ENCODE measurements around the gene PSMB8.

DNA sequence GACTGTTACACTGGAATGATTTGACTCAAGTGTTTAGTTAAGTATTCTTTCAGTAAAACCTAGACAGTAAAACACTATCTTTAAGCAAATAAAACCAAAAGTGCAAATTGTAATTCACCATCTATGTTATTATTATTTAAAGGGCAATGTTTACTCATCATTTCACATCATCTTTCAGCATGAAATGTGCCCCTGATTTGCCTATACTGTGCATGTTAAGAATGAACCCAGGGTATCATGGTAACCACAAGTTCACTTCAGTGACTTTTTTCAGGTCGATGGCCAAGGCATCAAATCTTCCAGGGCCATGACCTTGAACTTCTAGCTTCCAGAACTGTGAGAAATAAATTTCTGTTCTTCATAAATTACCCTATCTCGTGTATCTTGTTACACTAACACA is 25.0 kb downstream of the PSMB8 start:
- TF ChIP-seq, protein P1, sequence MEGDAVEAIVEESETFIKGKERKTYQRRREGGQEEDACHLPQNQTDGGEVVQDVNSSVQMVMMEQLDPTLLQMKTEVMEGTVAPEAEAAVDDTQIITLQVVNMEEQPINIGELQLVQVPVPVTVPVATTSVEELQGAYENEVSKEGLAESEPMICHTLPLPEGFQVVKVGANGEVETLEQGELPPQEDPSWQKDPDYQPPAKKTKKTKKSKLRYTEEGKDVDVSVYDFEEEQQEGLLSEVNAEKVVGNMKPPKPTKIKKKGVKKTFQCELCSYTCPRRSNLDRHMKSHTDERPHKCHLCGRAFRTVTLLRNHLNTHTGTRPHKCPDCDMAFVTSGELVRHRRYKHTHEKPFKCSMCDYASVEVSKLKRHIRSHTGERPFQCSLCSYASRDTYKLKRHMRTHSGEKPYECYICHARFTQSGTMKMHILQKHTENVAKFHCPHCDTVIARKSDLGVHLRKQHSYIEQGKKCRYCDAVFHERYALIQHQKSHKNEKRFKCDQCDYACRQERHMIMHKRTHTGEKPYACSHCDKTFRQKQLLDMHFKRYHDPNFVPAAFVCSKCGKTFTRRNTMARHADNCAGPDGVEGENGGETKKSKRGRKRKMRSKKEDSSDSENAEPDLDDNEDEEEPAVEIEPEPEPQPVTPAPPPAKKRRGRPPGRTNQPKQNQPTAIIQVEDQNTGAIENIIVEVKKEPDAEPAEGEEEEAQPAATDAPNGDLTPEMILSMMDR (IDR thresholded peaks at IDR 0.05; ENCODE audit: low read length), result no peak
- TF ChIP-seq EZH2 (IDR thresholded peaks at IDR 0.05; ENCODE audit: borderline replicate concordance, low read length), result no peak

Measured in OCI-LY1 (cell line).